GM18511 (cell line): ENCODE data around the gene CPLX1.
A peak's percentile ranks its signal among the peaks of the same experiment; 100 is the strongest.

ENCODE experiments used
- ATAC-seq: cut with Tn5 transposase; IDR thresholded peaks from one replicate; pipeline ENCODE4 v1.9.1; 2021; ENCODE audit warnings: mild to moderate bottlenecking, moderate library complexity; ENCODE audit not compliant: unreplicated experiment

The CPLX1 gene

DNA sequence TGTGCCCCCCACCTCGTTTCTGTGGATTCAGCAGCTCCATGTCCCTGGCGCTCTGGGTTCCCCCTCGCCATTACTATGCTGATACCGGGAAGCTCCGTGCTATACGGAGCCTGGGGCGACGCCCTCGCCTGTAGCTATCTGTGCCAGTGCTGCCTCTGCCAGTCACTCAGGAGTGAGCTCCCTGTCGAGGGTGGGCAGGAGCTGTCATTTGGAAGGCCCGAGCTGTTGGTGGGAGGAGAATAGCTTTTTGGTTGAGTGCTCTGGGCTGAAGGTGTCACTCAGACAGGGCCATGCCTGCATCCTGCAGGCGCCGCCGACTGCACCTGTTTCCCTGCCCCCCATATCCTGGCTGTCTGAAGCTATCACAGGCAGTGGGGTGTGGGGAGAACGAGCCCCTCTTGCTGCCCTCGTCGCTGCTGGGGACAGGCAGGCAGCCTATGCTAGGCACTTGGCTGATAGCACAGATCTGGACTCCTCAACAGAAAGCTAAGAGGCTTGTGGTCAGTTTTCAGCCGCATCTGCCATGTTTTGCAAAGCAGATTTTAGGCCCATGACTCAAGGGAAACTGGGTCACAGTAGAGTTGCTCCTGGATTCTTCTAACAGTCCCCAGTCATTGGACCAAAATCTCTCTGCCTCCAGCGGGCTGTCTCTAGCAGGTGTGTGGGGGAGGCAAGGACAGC, 31.8 kb downstream of the CPLX1 start:
- peak; percentile 60 for ATAC-seq

DNA sequence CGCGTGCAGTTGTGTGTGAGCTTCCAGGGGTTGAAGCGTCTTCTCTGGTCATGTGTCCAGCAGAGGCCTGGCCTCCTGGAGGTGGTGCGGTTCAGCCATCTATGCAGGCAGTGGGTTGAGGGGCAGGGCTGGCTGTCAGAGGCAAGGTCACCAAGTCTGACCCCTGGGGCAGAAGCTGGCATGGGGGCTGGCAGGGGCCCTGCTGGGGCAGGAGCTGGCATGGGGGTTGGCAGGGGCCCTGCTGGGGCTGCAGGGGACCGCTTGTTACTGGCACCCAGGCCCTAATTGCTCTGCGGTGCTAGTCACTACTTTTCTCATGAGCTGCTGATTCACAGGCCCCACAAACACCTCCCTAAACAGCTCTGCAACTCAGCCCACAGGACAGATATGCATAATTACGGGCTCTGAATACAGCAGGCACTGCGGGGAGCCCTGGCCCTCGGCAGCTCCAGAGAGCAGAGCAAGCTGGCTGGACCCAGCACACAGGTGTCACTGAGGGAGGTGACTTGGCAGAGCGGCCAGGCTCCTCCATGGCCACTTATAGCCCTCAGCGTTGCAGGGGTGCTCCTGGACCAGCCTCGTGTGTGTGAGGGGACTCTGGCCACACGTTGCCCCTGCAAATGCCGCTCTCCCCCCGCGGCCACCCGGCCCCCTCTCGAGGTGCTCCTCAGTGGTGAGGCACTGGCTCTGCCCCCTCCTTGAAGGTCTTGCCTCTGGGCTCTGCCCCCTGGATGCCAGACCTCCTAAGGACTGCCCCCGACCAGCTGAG, 32.7 kb downstream of the CPLX1 start:
- ATAC-seq, result no peak

DNA sequence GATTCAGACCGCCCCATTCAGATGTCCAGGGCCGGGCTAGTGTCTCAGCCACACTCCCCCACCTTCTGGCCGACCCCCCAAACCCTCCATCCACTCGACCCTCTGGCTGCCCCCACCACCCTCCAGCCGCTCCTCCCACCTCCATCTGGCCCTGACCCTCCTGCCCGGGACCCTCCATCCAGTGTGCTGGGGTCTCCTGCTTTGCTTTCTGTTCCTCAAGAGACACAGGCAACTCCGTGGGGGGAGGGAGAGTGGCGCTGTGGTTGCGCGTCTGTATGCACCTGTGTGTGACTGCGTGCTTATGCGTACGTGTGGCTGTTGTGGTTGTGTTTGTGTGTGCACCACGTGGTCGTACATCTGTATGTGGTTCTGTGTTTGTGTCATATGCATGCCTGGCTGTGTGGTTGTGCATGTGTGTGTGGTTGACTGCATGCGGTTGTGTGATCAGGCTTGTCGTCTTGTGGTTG, 33.3 kb downstream of the CPLX1 start:
- no peak for ATAC-seq

DNA sequence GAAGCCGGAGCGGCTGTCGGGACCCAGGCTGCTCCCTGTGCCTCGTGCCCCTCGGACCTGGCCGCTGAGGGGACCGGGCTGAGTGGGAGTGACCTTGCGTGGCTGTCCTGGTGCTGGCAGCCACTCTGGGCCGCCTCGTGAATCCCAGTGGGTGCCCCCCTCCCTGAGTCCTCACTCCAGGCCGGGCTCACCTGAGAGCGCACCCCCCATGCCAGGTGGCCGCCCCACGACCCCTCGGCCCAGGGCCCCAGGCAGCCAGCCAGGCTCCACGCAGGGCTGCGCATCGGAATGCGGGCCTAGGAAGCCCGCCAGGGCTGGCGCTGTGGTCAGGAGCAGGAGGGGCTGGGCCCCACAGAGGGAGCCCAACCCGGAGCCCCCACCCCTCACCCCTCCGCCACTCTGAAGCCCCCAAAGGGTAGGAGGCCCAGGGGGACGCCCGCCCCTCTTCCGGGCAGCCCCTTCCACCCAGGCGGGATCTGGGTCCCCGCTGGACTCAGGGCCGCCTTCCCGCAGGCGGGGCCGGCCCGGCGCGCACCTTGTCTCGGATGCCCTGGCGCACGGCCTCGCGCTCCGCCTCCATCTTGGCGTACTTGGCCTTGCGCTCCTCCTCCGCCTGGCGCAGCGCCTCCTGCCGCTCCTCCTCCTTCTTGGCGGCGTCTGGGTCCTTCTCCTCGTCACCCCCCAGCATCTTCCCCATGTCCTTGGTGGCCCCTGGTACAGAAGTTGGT, 33.9 kb downstream of the CPLX1 start:
- no peak for ATAC-seq

DNA sequence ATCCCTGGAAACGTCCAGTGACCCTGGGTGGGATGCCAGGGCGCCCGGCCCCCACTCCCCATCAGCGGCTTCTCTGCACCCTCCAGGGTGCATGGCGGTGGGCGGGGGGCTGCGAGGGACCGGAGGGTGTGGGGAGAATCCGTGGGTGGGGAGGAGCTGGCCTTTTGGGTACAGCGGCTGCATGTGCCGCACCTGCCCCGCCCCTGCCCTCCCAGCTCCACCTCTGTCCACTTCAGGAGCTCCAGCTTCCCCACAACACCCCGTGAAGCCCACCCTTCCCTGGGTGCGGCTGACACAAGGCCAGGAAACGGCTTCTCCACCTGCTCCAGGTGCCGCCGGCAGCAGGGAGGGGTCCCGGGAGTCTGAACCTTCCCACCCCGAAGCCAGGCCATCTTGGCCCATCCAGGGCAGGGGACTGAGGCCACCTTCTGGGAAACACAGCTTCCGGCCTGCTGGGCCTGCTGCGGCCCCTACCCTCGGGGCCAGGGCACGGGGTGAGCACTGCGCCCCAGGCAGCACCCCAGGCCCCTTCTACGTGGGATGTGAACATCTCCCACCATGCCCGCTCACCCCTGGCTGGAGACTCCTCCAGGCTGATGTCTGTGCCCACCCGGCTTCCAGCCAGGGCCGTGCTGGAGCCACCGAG, 34.6 kb downstream of the CPLX1 start:
- no peak for ATAC-seq

DNA sequence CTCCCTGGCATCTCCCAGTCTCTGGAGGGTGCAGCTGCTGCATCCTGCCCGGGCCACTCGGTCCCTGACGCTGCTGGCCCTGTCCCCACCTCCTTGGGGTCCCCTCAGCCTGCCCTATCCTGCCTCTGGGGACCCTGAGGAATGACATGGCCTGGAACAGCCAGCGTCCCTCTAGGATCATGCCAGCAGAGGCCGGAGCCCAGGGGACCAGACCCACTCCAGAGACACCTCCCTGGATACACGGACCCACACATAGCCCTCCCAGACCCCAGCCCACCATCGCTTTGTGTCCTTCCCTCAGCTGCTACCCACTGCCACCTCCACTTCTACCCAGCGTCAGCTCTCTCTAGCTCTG, 35.5 kb downstream of the CPLX1 start:
- ATAC-seq, result no peak

DNA sequence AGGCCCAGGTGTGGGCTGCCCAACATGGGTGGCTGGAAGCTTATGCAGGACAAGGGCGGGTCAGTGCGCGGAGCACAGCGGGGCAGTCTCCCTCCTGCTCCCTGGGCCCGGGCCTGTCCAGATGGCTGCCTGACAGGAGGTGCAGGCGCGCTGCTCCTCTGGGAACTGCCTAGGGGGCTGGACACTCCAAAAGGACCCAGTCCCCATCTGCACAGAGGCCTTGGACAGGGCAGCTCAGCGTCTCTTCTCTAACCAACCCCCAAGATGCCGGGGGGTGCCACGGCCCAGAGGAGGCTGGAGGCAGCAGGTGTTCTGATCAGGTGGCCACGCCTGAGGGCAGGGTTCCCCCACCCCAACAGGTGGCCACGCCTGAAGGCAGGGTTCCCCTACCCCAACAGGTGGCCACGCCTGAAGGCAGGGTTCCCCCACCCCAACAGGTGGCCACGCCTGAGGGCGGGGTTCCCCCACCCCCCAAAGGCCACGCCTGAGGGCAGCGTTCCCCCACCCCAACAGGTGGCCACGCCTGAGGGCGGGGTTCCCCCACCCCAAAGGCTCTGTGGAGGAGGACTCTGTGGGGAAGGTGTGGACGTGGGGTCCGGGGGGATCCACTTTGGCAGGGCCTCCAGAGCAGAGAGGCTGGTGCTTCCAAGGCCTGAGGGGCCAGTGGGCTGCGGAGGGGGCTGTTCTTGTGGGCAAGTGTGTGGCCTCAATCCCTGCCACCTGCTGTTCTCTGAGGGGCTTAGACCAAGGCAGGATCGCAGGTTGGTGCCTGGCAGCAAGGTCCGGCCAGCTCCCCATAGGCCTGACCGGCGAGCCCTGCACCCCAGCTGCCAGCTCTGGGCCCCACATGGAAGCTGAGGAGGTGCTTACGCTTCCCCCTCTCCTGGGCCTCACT, 36.1 kb downstream of the CPLX1 start:
- no peak for ATAC-seq

DNA sequence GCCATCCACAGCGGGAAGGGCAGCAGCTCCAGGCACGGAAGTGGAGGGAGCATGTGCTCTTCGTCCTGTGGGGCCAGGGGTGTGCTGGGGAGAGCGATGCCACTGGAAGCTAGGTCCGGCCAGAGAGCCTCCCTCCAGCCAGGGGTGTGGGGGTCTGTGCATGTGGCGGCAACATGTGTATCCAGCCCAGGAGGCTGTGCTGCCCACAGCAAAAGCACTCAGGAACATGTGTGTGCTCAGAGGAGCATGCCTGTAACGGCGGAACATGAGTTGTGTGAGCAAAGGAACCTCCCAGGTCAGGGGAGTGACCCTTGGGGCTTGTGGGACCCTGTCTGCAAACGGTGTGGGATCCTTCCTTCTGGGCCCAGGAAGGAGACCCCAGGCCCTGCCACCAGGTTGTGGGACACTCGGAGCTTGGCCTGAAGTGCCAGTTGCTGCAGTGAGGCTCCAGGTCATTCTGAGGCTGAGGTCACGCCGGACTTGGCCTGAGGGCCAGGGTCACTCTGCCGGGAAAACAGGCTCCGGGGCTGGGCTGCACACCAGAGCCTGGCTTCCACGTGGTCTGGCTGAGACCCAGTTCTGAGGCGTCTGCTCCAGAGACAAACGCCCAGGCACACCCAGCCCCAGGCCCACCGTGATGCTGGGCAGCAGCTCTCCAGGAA, 37.2 kb downstream of the CPLX1 start:
- ATAC-seq, result no peak

DNA sequence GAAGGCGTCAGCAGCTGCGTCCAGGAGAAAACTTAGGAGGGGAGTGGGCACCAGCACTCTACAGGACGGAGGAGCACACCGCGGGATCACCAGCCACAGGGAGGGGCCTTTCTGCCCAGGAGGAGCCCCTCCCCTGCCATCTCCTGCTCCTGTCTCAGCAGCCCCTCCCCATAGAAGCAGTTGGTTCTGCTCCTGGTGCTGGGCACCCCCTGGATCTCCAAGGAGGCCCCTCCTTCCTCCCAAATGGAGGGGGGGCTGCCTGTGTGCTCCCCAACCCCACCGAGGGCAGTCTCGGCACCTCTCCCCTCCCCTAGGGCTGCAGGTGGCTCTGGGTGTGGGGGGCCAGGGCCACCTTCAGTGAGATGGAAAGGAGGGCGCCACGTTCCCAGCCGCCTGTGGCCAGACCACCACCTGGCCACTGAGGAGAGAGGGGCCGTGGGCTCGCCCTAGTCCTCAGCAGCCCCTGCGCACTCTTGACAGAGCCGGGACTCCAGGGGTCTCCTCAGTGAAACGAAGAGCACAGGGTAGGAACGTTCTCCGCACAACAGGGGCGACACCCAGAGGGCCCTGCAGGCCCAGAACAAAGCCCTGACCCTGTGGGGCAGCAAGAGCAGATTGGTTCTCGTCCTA, 37.8 kb downstream of the CPLX1 start:
- ATAC-seq, result no peak

DNA sequence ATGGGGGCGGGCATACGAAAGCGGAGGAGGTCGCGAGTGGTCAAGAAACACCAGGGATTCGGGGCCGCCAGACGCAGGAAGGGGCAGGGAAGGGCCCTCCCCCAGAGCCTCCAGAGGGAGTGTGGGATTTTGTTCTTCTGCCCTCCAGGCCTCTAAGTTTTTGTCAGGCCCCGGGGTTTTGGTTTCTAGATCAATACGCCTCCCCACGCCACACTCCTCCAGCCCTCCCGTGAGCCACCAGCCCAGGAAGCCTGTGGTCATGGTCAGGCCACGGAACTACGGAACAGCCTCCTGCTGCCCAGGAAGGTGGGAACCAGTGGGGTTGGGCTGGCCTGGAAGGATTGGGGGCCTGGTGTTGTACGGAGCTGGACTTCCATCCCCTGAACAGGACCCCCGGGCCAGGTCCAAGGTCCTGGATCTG, 38.4 kb downstream of the CPLX1 start:
- ATAC-seq, result no peak

DNA sequence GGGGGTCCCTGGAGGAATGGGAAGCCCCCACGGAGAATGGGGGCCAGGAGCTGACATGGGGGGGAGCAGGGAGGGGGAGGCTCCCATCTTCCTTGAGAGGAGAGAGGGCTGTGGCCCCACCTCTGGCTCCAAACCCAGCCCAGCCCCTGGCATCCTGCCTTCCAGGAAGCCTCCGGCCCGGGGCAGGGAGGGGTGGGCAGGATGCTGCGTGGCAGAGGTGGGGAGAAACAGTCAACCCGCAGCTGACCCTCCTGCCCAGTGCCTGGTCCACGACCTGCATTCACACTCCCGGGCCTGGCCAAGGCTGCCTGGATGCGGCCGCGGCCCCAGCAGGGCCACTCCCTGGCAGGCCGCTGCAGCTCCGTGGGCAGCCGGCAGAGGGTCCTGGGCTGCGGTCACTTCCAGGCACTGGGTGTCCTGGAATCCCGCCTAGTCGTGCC, 39.0 kb downstream of the CPLX1 start:
- ATAC-seq, result no peak

DNA sequence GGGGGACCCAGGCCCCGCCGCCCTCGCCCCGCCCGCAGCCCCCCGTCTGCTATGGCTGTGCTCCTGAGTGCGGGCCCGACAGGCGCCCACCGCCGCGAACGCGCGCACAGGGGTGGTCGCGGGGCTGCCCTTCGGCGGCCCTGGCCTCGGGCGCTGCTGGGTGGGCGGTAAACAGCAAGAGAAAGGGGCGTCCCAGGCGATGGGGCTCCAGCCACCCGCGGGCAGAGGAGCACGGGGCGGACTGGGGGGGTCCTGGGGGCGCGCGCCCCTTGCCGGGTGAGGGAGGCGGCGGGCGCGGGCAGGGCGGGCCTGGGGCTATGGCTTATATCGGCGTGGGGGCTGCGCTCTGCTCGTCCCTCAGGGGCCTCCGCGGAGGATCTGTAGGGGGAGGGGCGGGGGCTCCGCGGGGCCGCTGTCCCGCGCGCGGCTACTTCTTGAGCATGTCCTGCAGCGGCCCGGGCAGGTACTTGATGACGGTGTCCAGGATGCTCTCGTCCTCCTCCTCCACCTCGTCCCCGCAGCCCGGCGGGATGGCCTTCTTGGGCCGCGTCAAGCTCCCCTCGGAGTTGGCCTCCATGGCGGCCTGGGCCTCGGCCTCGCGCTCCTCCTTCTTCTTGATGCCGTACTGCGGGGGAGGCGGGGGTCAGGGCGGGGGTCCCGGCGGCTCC, 39.7 kb downstream of the CPLX1 start:
- ATAC-seq, result no peak

DNA sequence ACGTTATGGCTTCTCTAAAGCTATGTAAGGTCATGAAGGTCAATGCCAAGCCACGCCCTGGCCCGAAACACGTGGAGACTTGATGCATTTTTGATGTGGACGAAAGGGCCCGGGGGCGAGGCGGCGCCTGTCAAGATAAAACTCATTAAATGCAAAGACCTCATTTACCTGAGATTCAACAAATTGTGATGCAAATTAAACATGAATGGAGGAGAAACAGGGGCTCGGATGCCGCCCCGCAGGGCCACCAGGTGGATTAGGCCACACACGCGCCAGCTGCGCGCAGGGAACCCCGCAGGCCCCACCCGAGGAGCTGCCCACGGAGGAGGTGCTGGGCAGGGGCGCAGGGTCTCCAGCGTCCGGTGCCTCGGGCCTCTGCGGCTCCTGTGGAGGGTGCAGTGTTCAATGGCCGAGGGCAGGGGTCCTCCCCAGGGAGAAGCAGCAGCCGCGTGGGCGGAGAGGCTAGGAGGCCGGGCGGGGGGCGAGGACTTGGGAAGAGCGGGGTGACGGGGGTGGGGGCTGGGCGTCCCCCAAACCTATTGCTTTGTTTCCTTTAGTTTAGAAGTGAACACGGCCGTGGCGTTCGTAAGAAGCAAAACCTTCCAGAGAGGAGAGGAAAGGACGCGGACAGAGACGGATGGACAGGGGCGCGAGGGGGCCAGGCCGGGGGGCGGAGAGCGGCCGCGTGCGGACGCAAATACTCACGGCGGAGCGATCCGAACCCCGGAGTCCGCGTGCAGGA, 40.4 kb downstream of the CPLX1 start:
- no peak for ATAC-seq

DNA sequence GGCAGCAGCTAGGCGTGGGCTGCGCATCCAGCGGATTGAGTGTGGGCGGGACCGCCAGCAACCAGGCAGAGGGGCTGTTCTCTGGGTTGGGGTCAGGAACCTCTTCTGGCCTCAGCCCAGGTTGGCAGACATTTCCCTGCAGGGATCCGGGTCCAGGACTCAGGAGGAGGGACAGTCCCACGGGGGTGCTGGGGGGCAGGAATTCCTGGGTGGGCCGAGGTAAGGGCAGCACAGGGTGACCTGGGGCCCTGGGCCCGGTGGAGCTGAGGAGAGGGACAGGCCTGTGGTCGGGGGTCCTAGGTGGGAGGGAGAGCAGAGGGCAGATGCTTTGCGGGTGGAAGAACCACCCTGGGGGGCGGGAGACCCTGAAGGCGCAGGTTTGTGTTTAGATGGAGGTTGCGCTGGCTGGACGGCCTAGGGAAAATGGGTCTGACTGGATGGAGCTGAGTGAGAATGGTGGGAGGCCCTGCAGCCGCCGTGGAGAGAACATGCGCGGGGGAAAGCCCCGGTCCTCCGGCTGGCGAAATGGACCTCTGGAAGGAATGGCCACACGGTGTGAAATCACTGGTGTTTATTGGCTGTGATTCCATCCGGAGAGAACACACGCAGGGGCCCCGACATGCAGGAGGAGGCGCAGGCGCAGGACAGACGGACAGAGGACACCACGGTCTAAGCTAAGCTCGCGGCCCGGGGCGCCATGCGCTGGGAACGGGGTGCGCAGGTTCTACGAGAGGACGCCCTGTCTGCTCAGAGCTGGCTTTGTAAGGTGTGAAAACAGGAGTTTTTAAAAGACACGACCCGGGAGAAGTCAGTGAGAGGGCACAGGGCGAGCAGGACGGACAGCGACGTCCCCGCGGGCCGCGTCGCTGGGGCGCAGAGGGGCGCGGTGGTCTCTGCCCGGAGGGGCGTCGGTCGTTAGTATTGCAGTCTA, 41.3 kb downstream of the CPLX1 start:
- no peak for ATAC-seq

DNA sequence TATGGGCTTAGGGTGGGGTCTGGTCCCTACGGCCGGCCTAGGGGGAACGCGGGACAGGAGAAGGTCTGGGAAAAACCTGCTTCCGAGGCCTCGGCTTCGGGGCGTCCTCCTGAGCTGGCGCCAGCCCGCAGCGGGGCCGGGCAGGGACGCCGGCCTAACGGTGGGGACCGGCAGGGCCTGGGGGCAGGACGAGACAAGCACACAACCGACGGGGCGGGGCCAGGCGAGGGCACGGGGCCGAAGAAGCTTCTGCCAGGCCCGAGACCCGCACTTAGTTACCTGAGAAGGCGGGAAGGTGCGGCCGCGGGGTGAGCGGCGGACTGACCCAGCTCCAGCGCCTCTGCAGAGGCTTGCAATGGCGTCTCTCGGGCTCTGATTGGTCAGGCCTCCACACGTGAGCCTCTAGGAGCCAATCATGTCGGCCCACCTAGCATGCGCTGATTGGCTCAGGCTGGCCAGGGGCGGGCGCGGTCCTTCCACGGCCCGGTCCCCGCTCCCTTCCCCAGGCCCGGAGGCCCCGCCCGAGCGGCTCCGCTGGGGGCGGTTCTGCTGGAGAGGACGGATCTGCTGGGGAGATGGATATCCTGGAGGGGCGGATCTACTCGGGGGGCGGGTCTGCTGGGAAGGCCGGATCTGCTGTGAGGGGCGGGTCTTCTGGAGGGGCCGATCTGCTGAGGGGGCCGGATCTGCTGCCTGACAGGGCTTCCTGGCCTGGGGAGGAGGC, 44.3 kb downstream of the CPLX1 start:
- ATAC-seq, result peak; percentile 95

DNA sequence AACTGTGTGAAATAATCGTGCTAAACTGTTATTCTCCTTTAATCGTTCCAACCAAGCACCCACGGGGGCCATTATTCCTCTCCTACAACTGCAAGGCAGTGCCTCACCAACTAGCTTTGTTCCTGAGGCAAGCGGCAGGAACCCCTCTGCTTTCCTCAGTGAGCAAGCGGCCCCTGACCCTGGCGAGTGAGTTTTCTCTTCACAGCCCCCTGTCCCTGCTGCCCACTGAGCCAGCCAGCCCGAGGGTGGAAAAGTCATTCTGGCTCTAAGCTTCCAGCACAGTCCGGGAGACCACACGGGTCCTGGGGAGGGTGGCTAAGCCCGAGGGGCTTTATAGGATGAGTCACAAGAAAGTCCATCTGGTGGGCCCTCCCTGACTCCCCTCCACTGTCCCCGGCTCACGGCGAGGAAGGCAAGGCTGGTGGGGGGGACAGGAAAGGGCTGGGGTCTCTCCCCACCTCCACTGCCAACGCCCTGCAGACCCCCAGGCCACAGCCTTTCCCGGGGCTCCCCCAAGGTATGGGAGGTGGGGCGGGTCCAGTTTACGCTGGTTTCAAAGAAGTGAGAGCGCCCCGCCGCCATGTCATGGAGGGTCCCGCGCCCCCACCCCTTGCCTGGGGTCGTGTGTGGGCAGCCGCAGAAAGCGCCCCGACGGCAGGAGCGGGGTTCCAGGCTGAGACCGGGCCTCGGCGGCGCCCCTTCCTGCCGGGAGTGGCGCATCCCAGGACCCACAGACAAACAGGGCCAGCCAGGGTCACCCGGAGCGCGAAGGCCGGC, 45.0 kb downstream of the CPLX1 start:
- ATAC-seq, result peak; percentile 3
